Measurements from ENCODE around the gene SLC8A1.

SLC8A1 gene

GRCh38 chr2:40418614-40419363 lies 33.1 kb downstream of the SLC8A1 start:
- DNase-seq = no peak

GRCh38 chr2:40416486-40416885 lies 35.4 kb downstream of the SLC8A1 start:
- no peak for DNase-seq
- peaks cover 2% of the 10 kb centered on the region for H3K9me3 ChIP-seq (ENCODE audit: insufficient read depth, low read length, severe bottlenecking)

More at GRCh38 chr2:40418614-40419363, 33.1 kb downstream of the SLC8A1 start:
- no peaks in the 10 kb centered on the region for H3K9me3 ChIP-seq (ENCODE audit: insufficient read depth, low read length, severe bottlenecking)
- H3K9ac ChIP-seq (ENCODE audit: low read depth, low read length) = no peak overlapping the region
- peaks cover 7% of the 10 kb centered on the region; the same call in 1 of the 2 replicates for H3K4me1 ChIP-seq (ENCODE audit: insufficient read depth, low read length)
- H3K27ac ChIP-seq (ENCODE audit: low read length) = no peak overlapping the region
- no peak overlapping the region for H3K4me3 ChIP-seq (ENCODE audit: low read depth in 1 of 2, low read length in 2 of 2)
- H4K20me1 ChIP-seq (ENCODE audit: insufficient read depth, low read length) = peaks cover 31% of the 10 kb centered on the region
- no peak for ATAC-seq (ENCODE audit: insufficient read depth, low read depth)
- H3K36me3 ChIP-seq (ENCODE audit: insufficient read depth, low read length) = no peaks in the 10 kb centered on the region
- peaks cover 79% of the 10 kb centered on the region for H3K79me2 ChIP-seq (ENCODE audit: insufficient read depth, low read length)
- no peak overlapping the region for H2AFZ ChIP-seq (ENCODE audit: low read depth, low read length)
- TF ChIP-seq EZH2 (IDR thresholded peaks at IDR 0.05; ENCODE audit: borderline replicate concordance, low read depth, low read length, severe bottlenecking) (no peak), CTCF (IDR thresholded peaks at IDR 0.05; ENCODE audit: borderline replicate concordance, extremely low read depth, low read length, poor library complexity, severe bottlenecking) (no peak)
- H3K27me3 ChIP-seq (ENCODE audit: insufficient read depth, low read length, poor library complexity) = no peaks in the 10 kb centered on the region
- no peak overlapping the region for H3K4me2 ChIP-seq (ENCODE audit: insufficient read depth, low read length)

GRCh38 chr2:40415391-40415790 lies 36.5 kb downstream of the SLC8A1 start:
- Histone ChIP-seq H3K9me3 (ENCODE audit: insufficient read depth, low read length, severe bottlenecking) (peaks cover 2% of the 10 kb centered on the region), H3K79me2 (ENCODE audit: insufficient read depth, low read length) (peaks cover 60% of the 10 kb centered on the region), H3K27me3 (ENCODE audit: insufficient read depth, low read length, poor library complexity) (no peaks in the 10 kb centered on the region), H3K4me2 (ENCODE audit: insufficient read depth, low read length) (no peak overlapping the region), H2AFZ (ENCODE audit: low read depth, low read length) (no peak overlapping the region), H3K4me3 (ENCODE audit: low read depth in 1 of 2, low read length in 2 of 2) (no peak overlapping the region), H3K9ac (ENCODE audit: low read depth, low read length) (no peak overlapping the region), H3K27ac (ENCODE audit: low read length) (no peak overlapping the region), H3K4me1 (ENCODE audit: insufficient read depth, low read length) (no peaks in the 10 kb centered on the region), H3K36me3 (ENCODE audit: insufficient read depth, low read length) (no peaks in the 10 kb centered on the region), H4K20me1 (ENCODE audit: insufficient read depth, low read length) (peaks cover 21% of the 10 kb centered on the region)
- DNase-seq (no peak), ATAC-seq (ENCODE audit: insufficient read depth, low read depth) (no peak)
- TF ChIP-seq EZH2 (IDR thresholded peaks at IDR 0.05; ENCODE audit: borderline replicate concordance, low read depth, low read length, severe bottlenecking) (no peak), CTCF (IDR thresholded peaks at IDR 0.05; ENCODE audit: borderline replicate concordance, extremely low read depth, low read length, poor library complexity, severe bottlenecking) (no peak)

More at GRCh38 chr2:40416486-40416885, 35.4 kb downstream of the SLC8A1 start:
- Histone ChIP-seq H4K20me1 (ENCODE audit: insufficient read depth, low read length) (peaks cover 25% of the 10 kb centered on the region), H3K27me3 (ENCODE audit: insufficient read depth, low read length, poor library complexity) (no peaks in the 10 kb centered on the region), H2AFZ (ENCODE audit: low read depth, low read length) (no peak overlapping the region), H3K4me2 (ENCODE audit: insufficient read depth, low read length) (no peak overlapping the region), H3K4me1 (ENCODE audit: insufficient read depth, low read length) (peaks cover under 1% of the 10 kb centered on the region; the same call in 1 of the 2 replicates), H3K27ac (ENCODE audit: low read length) (no peak overlapping the region), H3K79me2 (ENCODE audit: insufficient read depth, low read length) (peaks cover 71% of the 10 kb centered on the region), H3K4me3 (ENCODE audit: low read depth in 1 of 2, low read length in 2 of 2) (no peak overlapping the region), H3K36me3 (ENCODE audit: insufficient read depth, low read length) (no peaks in the 10 kb centered on the region), H3K9ac (ENCODE audit: low read depth, low read length) (no peak overlapping the region)
- TF ChIP-seq EZH2 (IDR thresholded peaks at IDR 0.05; ENCODE audit: borderline replicate concordance, low read depth, low read length, severe bottlenecking) = no peak
- no peak for TF ChIP-seq CTCF (IDR thresholded peaks at IDR 0.05; ENCODE audit: borderline replicate concordance, extremely low read depth, low read length, poor library complexity, severe bottlenecking)
- ATAC-seq (ENCODE audit: insufficient read depth, low read depth) = no peak
